K562 (cell line): ENCODE measurements around the gene RCL1. TPM values are rescaled to one million over a fixed set of nuclear protein-coding genes. Genes with fewer than 3 reads are reported as not detected.

Experiments
- ATAC-seq: fragments of 200-7000 bp; cut with Tn5 transposase; 3 replicates; pipeline ENCODE4 v1.9.1; 2020; ENCODE audit warnings: moderate library complexity
- BruUV-seq: library from RNA; stranded (reverse); fragments of 400-500 nt; replicated peaks from 2 replicates; lab custom pipeline; 2021; lab: Mats Ljungman, UMichigan
- CTCF ChIA-PET: fragments of 300-600 bp; formaldehyde crosslinking; extraction: SDS; loops from one replicate; lab custom pipeline; 2021; ENCODE audit warnings: low intra/inter-chr PET ratio; lab: Yijun Ruan, JAX
- POLR2A ChIA-PET: fragments of 300-600, 350-650 bp; sonication (Branson Sonifier 250); formaldehyde crosslinking; extraction: SDS; loops from one replicate; lab custom pipeline; 2021; ENCODE audit warnings: antibody characterized with exemption, inconsistent platforms; lab: Yijun Ruan, JAX
- DNase-seq, 4 experiments: peaks; one replicate each; pipeline versions ENCODE4 v3.0.0 to v3.0.0-alpha.2; 2011 to 2018; ENCODE audit warnings: low spot score in 3 of 4, mixed read lengths in 3 of 4; ENCODE audit errors: extremely low read depth in 1 of 4
- FAIRE-seq: peaks from 2 replicates; lab custom pipeline; 2011; peaks lifted over from hg19 to GRCh38; lab: Jason Lieb, UNC
- H2AFZ ChIP-seq: 2 replicates; pipeline ENCODE4 v1.6.0; 2011; ENCODE audit warnings: low read depth, low read length, control low read depth, inconsistent platforms
- H3K27ac ChIP-seq: fragments of 200-600 bp; 3 replicates; pipeline ENCODE4 v1.8.0; 2011; ENCODE audit warnings: low read depth, mild to moderate bottlenecking, control low read depth, inconsistent platforms, low read length, moderate library complexity, mixed read lengths; ENCODE audit errors: extremely low read depth
- H3K27me3 ChIP-seq, 2 experiments: fragments of 300-600 bp in 1 of 2; 2 replicates in 1 of 2; 3 replicates in 1 of 2; pipeline versions ENCODE4 v1.6.0 to v1.8.0; 2011; ENCODE audit warnings: inconsistent platforms in 2 of 2, low read length in 2 of 2, mild to moderate bottlenecking in 1 of 2, mixed read lengths in 1 of 2, moderate library complexity in 1 of 2; ENCODE audit not compliant: control insufficient read depth in 2 of 2, insufficient read depth in 2 of 2
- H3K36me3 ChIP-seq: fragments of 300-600 bp; 3 replicates; pipeline ENCODE4 v1.8.0; 2011; ENCODE audit warnings: mild to moderate bottlenecking, low read length, inconsistent platforms; ENCODE audit not compliant: control insufficient read depth, insufficient read depth
- H3K4me1 ChIP-seq, 2 experiments: fragments of 200-600 bp in 1 of 2; replicated peaks in 1 of 2; 2 replicates in 1 of 2; 3 replicates in 1 of 2; pipeline versions ENCODE4 v1.5.1 to v1.8.0; 2011; ENCODE audit warnings: inconsistent platforms in 2 of 2, low read length in 2 of 2, mild to moderate bottlenecking in 1 of 2, mixed read lengths in 1 of 2, moderate library complexity in 1 of 2; ENCODE audit not compliant: control insufficient read depth in 2 of 2, insufficient read depth in 2 of 2
- H3K4me2 ChIP-seq: 2 replicates; pipeline ENCODE4 v1.6.1; 2011; ENCODE audit warnings: low read length, control low read depth, inconsistent platforms, mixed read lengths; ENCODE audit not compliant: insufficient read depth
- H3K4me3 ChIP-seq: fragments of 200-600 bp; sonication (generic), shearing (Covaris generic); 2 replicates; pipeline ENCODE4 v1.5.1; 2016; ENCODE audit warnings: control low read depth, inconsistent platforms
- H3K79me2 ChIP-seq: fragments of 200-600 bp; 3 replicates; pipeline ENCODE4 v1.8.0; 2011; ENCODE audit warnings: low read length, inconsistent platforms; ENCODE audit not compliant: control insufficient read depth, insufficient read depth
- H3K9ac ChIP-seq, 2 experiments: 2 replicates each; pipeline versions ENCODE4 v1.6.0 to v1.6.1; 2011; ENCODE audit warnings: low read depth in 2 of 2, low read length in 2 of 2, control low read depth in 1 of 2, inconsistent platforms in 1 of 2, mild to moderate bottlenecking in 1 of 2, mixed read lengths in 1 of 2; ENCODE audit not compliant: insufficient read depth in 1 of 2
- H3K9me1 ChIP-seq: one replicate; pipeline ENCODE4 v1.6.0; 2011; ENCODE audit warnings: inconsistent platforms, mild to moderate bottlenecking, low read length, moderate library complexity; ENCODE audit not compliant: control insufficient read depth, insufficient read depth
- H3K9me3 ChIP-seq: replicated peaks from 2 replicates; pipeline ENCODE4 v1.5.1; 2011; ENCODE audit warnings: low read depth, low read length, inconsistent platforms; ENCODE audit not compliant: control insufficient read depth, insufficient read depth
- H4K20me1 ChIP-seq: replicated peaks from 2 replicates; pipeline ENCODE4 v1.6.1; 2011; ENCODE audit warnings: low read length, inconsistent platforms, mixed read lengths; ENCODE audit not compliant: control insufficient read depth, insufficient read depth
- FOS ChIP-seq: IDR thresholded peaks from 3 replicates; pipeline ENCODE4 v1.6.1; 2011; ENCODE audit not compliant: insufficient read length; ENCODE audit errors: extremely low read depth
- HDAC3 ChIP-seq: fragments of 450-650 bp; IDR thresholded peaks from 2 replicates; pipeline ENCODE4 v1.6.1; 2018; ENCODE audit warnings: borderline replicate concordance, mild to moderate bottlenecking, moderate library complexity; ENCODE audit not compliant: partially characterized antibody
- ZC3H4 ChIP-seq: sonication (generic); formaldehyde crosslinking; IDR thresholded peaks from 2 replicates; pipeline ENCODE4 v1.9.0; 2021; ENCODE audit warnings: missing genetic modification reagents, borderline replicate concordance
- ZNF445 ChIP-seq: fragments of 250-450 bp; sonication (Bioruptor Pico); IDR thresholded peaks from 2 replicates; pipeline ENCODE4 v1.4.0; 2020; ENCODE audit warnings: low read depth, mild to moderate bottlenecking, moderate library complexity
- ZNF77 ChIP-seq: fragments of 250-450 bp; sonication (Bioruptor Pico); IDR thresholded peaks from 2 replicates; pipeline ENCODE4 v1.5.0; 2020
- WGBS: fragments of 100-300 bp; shearing (Covaris generic); methylation state at CpG from one replicate; pipeline ENCODE4 v1.1.6; 2016; ENCODE audit warnings: low coverage, mixed read lengths; ENCODE audit not compliant: insufficient coverage; ENCODE audit errors: missing lambda C conversion rate; 5-methylcytosine and 5-hydroxymethylcytosine counted together
- in situ Hi-C: fragments of 300-500 bp; cut with MboI; formaldehyde crosslinking; loops from 4 replicates; pipeline ENCODE4 v1.15.0; 2018; ENCODE audit warnings: inconsistent platforms, mixed read lengths
- intact Hi-C: fragments of 100-400 bp; cut with micrococcal nuclease; formaldehyde crosslinking; loops from 2 replicates; pipeline ENCODE4 v1.14.2; 2022
- polyA plus RNA-seq, 8 experiments: library from polyadenylated mRNA; depleted of rRNA in 4 of 8; stranded (reverse) in 5 of 8; unstranded in 3 of 8; fragments of >200 nt; fragmentation: Nextera tagmentation in 2 of 8; fragmentation: Illumina TruSeq in 1 of 8; extraction: Ambion mirVana in 2 of 8; extraction: Trizol in 1 of 8; gene quantifications; 2 replicates each; pipeline versions ENCODE4 v1.2.1 to v1.2.3, GENCODE V29; 2011 to 2014; ENCODE audit warnings: inconsistent platforms in 1 of 8, missing spikeins in 1 of 8
- total RNA-seq, 7 experiments: library from RNA; depleted of rRNA in 6 of 7; stranded (reverse); fragments of >200 nt in 6 of 7; fragmentation: Illumina TruSeq in 2 of 7; extraction: Trizol in 2 of 7; gene quantifications; 2 replicates each; pipeline versions ENCODE4 v1.2.1 to v1.2.3, GENCODE V29; 2011 to 2021; ENCODE audit warnings: low replicate concordance in 1 of 7
- TF ChIP-seq, protein P1 (sequence below), 2 experiments: fragments of 450-650 bp in 1 of 2; sonication (generic) in 1 of 2; formaldehyde crosslinking in 1 of 2; IDR thresholded peaks; 2 replicates each; pipeline versions ENCODE4 v1.7.1 to v1.9.0; 2016 to 2022; ENCODE audit warnings: inconsistent platforms in 1 of 2, mild to moderate bottlenecking in 1 of 2, missing genetic modification reagents in 1 of 2
- TF ChIP-seq, protein P2 (sequence below): fragments of 450-650 bp; IDR thresholded peaks from 2 replicates; pipeline ENCODE4 v1.6.1; 2016; ENCODE audit warnings: antibody characterized with exemption

Gene RCL1
- total and polyA plus RNA-seq, 9 of the 15 experiments (the other 6 are each of a cell fraction or from before 2014, with no cell fraction given), result 24.0 to 67.7 (median 38.6) TPM

DNA sequence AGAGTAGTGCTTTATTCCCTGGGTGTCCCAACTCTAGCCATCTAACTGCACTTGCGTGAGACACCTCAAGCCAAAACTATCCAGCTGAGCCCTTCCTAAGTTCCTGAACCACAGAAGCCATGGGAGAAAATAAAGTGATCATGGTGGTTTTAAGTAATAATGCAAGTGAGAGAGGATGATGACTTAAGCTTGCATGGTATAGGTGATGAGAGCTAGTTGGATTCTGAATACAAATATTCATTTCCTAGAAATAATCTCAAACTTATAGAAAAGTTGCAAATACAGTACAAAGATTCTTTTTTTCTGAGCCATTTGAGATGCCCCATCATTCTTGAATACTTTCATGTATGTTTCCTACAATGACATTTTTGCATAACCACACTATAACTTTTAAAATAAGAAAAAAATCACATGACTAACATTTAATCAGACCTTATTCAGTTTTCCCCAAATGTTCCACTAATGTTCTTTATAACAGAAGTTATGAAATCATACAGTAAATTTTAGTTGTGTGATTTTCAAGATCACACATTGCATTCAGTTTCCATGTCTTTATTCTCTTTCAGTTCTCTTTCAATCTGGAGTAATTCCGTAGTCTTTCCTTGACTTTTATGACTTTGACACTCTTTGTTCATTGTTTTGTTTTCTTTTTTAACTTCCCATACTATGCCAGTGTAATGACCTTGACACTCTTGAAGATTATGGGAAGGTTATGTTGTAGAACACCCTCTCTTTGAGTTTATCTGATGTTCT, 46.3 kb upstream of the RCL1 start:
- H3K79me2 ChIP-seq, result peaks cover 8% of the 10 kb centered on the region; the same call in 1 of the 3 replicates
- WGBS, result 73% methylated on average over 2 of the region's 2 CpGs
- H3K4me2 ChIP-seq, result no peak overlapping the region
- H3K27me3 ChIP-seq, result no peaks in the 10 kb centered on the region
- H3K36me3 ChIP-seq, result no peaks in the 10 kb centered on the region
- DNase-seq (no peak), FAIRE-seq (no peak), ATAC-seq (no peak)
- no peak overlapping the region for H3K4me3 ChIP-seq
- BruUV-seq, result no TSS peak
- ChIA-PET CTCF (interaction anchor here (0.6 kb wide), 1 partner anchor 663 kb away, joined by 4 read pairs; no protein-coding TSS in a partner anchor), POLR2A (no interaction called here)
- in situ Hi-C loops, result loop anchor here (25.0 kb wide), 1 partner anchor 691 kb away; the partner anchor contains the start of gene PLGRKT
- H2AFZ ChIP-seq, result no peak overlapping the region
- intact Hi-C loops, result loop anchor here (10.0 kb wide), 1 partner anchor 362 kb away; no protein-coding TSS in a partner anchor
- H3K9me1 ChIP-seq, result no peaks in the 10 kb centered on the region
- H3K4me1 ChIP-seq, result peaks cover 2 to 4% of the 10 kb centered on the region in 2 experiments; a peak in 3 of 5 replicates
- no peak overlapping the region for H3K9ac ChIP-seq
- H3K9me3 ChIP-seq, result no peaks in the 10 kb centered on the region
- no peak overlapping the region for H3K27ac ChIP-seq
- no peaks in the 10 kb centered on the region for H4K20me1 ChIP-seq
- TF ChIP-seq, protein P1, sequence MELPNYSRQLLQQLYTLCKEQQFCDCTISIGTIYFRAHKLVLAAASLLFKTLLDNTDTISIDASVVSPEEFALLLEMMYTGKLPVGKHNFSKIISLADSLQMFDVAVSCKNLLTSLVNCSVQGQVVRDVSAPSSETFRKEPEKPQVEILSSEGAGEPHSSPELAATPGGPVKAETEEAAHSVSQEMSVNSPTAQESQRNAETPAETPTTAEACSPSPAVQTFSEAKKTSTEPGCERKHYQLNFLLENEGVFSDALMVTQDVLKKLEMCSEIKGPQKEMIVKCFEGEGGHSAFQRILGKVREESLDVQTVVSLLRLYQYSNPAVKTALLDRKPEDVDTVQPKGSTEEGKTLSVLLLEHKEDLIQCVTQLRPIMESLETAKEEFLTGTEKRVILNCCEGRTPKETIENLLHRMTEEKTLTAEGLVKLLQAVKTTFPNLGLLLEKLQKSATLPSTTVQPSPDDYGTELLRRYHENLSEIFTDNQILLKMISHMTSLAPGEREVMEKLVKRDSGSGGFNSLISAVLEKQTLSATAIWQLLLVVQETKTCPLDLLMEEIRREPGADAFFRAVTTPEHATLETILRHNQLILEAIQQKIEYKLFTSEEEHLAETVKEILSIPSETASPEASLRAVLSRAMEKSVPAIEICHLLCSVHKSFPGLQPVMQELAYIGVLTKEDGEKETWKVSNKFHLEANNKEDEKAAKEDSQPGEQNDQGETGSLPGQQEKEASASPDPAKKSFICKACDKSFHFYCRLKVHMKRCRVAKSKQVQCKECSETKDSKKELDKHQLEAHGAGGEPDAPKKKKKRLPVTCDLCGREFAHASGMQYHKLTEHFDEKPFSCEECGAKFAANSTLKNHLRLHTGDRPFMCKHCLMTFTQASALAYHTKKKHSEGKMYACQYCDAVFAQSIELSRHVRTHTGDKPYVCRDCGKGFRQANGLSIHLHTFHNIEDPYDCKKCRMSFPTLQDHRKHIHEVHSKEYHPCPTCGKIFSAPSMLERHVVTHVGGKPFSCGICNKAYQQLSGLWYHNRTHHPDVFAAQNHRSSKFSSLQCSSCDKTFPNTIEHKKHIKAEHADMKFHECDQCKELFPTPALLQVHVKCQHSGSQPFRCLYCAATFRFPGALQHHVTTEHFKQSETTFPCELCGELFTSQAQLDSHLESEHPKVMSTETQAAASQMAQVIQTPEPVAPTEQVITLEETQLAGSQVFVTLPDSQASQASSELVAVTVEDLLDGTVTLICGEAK (IDR thresholded peaks at IDR 0.05), result no peak
- TF ChIP-seq, protein P1 (CRISPR knock-in tag; IDR thresholded peaks at IDR 0.05), result no peak
- TF ChIP-seq ZC3H4 (CRISPR knock-in tag), result no peak
- no peak for TF ChIP-seq ZNF445 (CRISPR knock-in tag)
- no peak for TF ChIP-seq ZNF77
- no peak for TF ChIP-seq FOS
- no peak for TF ChIP-seq HDAC3
- TF ChIP-seq, protein P2, sequence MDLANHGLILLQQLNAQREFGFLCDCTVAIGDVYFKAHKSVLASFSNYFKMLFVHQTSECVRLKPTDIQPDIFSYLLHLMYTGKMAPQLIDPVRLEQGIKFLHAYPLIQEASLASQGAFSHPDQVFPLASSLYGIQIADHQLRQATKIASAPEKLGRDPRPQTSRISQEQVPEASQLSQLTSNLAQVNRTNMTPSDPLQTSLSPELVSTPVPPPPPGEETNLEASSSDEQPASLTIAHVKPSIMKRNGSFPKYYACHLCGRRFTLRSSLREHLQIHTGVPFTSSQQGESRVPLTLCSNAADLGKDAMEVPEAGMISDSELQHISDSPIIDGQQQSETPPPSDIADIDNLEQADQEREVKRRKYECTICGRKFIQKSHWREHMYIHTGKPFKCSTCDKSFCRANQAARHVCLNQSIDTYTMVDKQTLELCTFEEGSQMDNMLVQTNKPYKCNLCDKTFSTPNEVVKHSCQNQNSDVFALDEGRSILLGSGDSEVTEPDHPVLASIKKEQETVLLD, result no peak
